AG04449 (cell line): ENCODE results near the gene DNAH1.

Experiments
- CTCF ChIA-PET: fragments of 350-600 bp; formaldehyde crosslinking; extraction: SDS; loops from one replicate; lab custom pipeline; 2021; ENCODE audit warnings: antibody characterized with exemption; lab: Yijun Ruan, JAX
- POLR2A ChIA-PET: fragments of 400-600, 350-600 bp; formaldehyde crosslinking; extraction: SDS; loops from one replicate; lab custom pipeline; 2020; ENCODE audit warnings: antibody characterized with exemption, inconsistent platforms; lab: Yijun Ruan, JAX
- DNase-seq: peaks from one replicate; pipeline ENCODE4 v3.0.0-alpha.2; 2010; ENCODE audit warnings: low read depth, low spot score
- H3K4me3 ChIP-seq: 2 replicates; pipeline ENCODE4 v1.5.1; 2011; ENCODE audit warnings: low read depth, mild to moderate bottlenecking, control low read depth, low read length
- TF ChIP-seq, protein P1 (sequence below): IDR thresholded peaks from one replicate; pipeline ENCODE4 v1.5.1; 2011; ENCODE audit warnings: mild to moderate bottlenecking, moderate library complexity, low read length, control low read depth, inconsistent platforms; ENCODE audit not compliant: insufficient read depth; ENCODE audit errors: missing control alignments

DNAH1 gene

DNA sequence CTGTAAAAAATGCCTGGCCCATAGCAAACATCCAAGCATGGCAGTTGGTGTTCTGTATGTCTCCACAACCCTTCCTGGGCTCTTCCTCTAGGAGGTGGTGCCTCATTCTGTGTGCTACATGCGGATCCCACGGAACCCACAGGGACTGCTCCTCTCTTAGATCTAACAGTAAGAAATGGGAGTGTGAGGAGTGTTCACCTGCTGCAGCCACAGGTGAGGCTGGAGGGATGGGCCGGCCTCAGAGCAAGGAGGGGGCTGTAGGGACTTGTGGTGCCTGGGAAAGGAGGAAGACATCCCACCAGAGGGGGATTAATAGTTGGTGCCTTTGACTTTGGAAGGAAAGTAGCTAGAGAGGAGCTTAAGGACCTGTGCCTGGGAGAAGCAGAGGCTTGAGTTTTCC is 106.5 kb downstream of the DNAH1 start:
- no peak overlapping the region for H3K4me3 ChIP-seq
- ChIA-PET POLR2A (no interaction called here), CTCF (interaction anchor here (1.9 to 28.6 kb wide), 2 partner anchors 9 to 25 kb away, joined by 21 to 1004 read pairs; partner anchors contain the start of genes NISCH, SEMA3G and TNNC1)
- DNase-seq = no peak
- TF ChIP-seq, protein P1, sequence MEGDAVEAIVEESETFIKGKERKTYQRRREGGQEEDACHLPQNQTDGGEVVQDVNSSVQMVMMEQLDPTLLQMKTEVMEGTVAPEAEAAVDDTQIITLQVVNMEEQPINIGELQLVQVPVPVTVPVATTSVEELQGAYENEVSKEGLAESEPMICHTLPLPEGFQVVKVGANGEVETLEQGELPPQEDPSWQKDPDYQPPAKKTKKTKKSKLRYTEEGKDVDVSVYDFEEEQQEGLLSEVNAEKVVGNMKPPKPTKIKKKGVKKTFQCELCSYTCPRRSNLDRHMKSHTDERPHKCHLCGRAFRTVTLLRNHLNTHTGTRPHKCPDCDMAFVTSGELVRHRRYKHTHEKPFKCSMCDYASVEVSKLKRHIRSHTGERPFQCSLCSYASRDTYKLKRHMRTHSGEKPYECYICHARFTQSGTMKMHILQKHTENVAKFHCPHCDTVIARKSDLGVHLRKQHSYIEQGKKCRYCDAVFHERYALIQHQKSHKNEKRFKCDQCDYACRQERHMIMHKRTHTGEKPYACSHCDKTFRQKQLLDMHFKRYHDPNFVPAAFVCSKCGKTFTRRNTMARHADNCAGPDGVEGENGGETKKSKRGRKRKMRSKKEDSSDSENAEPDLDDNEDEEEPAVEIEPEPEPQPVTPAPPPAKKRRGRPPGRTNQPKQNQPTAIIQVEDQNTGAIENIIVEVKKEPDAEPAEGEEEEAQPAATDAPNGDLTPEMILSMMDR = no peak

- H3K4me3 ChIP-seq = no peak overlapping the region
- POLR2A ChIA-PET = no interaction called here
- CTCF ChIA-PET = interaction anchor here (1.9 to 28.6 kb wide), 2 partner anchors 10 to 25 kb away, joined by 21 to 1004 read pairs; partner anchors contain the start of genes NISCH, SEMA3G and TNNC1
- TF ChIP-seq, protein P1 = no peak
- no peak for DNase-seq
Observed at GRCh38 chr3:52423173-52423572, 107.1 kb downstream of the DNAH1 start.

- CTCF ChIA-PET = interaction anchor here (0.5 to 28.6 kb wide), 39 partner anchors 8 to 643 kb away, joined by 3 to 1004 read pairs (median 4); partner anchors contain the start of genes NISCH, SEMA3G and TNNC1
- no peak overlapping the region for H3K4me3 ChIP-seq
- POLR2A ChIA-PET = no interaction called here
- DNase-seq = peak; percentile 23
- TF ChIP-seq, protein P1 = peak; percentile 80
Observed at GRCh38 chr3:52428151-52429005, 112.3 kb downstream of the DNAH1 start.

DNA sequence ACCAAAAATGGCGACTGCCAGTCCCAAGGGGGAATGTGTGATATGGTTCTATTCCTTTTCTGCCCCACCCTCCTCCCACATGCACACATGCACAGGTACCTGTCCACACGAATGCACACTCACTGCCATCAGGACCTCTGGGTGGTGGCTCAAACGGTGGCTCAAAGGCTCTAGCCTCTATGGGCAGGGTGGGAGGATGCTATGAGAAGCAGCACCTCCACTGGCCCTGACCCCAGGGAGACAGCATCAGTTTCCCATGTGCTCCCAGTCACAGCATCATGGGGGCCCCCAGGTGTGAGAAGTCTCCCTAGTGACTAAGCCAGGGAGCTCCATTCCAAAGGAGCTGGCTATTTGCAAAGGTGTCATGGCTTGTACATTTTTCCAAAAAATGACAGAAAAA is 112.9 kb downstream of the DNAH1 start:
- DNase-seq = no peak
- CTCF ChIA-PET = interaction anchor here (0.7 to 28.6 kb wide), 30 partner anchors 9 to 642 kb away, joined by 3 to 1004 read pairs (median 4); partner anchors contain the start of genes NISCH, SEMA3G and TNNC1
- no peak overlapping the region for H3K4me3 ChIP-seq
- POLR2A ChIA-PET = no interaction called here
- TF ChIP-seq, protein P1 = no peak

DNA sequence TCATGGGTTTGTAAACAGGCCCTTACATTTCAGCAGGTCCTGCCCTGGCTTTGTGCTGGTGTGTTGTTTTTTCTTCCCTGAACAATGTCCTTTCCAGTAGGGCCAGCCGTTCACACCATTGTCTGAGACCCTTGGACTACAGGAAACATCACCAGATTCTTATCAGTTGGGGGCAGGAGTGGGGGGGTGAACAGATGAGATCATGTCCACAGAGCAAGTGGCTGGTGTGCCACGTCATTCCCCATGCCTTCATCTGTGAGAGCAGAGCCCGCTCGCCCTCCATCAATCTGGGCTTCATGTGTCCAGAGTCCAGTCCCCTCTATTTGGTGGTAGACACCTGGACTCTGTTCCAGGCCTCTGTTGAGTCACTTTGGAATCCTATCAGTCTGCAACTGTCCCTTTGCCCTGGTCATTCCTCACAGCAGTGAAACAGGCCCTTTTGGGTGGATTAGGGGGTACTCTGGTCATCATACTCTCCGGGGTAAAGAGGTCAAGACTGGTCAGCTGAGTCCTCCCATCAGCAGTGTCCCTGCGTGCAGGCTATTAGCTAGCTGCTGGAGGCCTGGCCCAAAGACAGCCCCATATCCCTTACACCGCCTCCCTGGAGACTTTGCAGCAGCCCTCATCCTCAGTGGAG is 113.8 kb downstream of the DNAH1 start:
- POLR2A ChIA-PET = no interaction called here
- TF ChIP-seq, protein P1 = no peak
- CTCF ChIA-PET = interaction anchor here (1.5 to 28.6 kb wide), 5 partner anchors 9 to 251 kb away, joined by 3 to 1004 read pairs (median 11); partner anchors contain the start of genes NISCH, SEMA3G and TNNC1
- DNase-seq = no peak
- no peak overlapping the region for H3K4me3 ChIP-seq
